Nephron progenitor cell (in vitro differentiated cells): ENCODE measurements around the gene AHCYL1.
"Not testable (repeated sequence)": the region's sequence is repeated elsewhere in the genome, so short reads cannot be mapped to it uniquely, and the experiment has no call there.

ENCODE experiments used
- DNase-seq: peaks from one replicate; pipeline ENCODE4 v3.0.0; 2021
- H3K27ac Mint-ChIP-seq: 2 replicates; pipeline ENCODE4 v1.8.0; 2021; ENCODE audit warnings: mild to moderate bottlenecking, moderate library complexity, mixed read lengths
- H3K27me3 Mint-ChIP-seq: 2 replicates; pipeline ENCODE4 v1.8.0; 2021; ENCODE audit warnings: mild to moderate bottlenecking, low read depth, mixed read lengths; ENCODE audit not compliant: poor library complexity
- H3K36me3 Mint-ChIP-seq: 2 replicates; pipeline ENCODE4 v1.8.0; 2021; ENCODE audit warnings: low read depth, mixed read lengths
- H3K4me1 Mint-ChIP-seq: 2 replicates; pipeline ENCODE4 v1.8.0; 2021; ENCODE audit warnings: mixed read lengths
- H3K4me3 Mint-ChIP-seq: 2 replicates; pipeline ENCODE4 v1.8.0; 2021; ENCODE audit warnings: mild to moderate bottlenecking, moderate library complexity, mixed read lengths
- H3K9me3 Mint-ChIP-seq: 2 replicates; pipeline ENCODE4 v1.8.0; 2021; ENCODE audit warnings: mild to moderate bottlenecking, moderate library complexity, mixed read lengths
- TF ChIP-seq, protein P1 (sequence below): fragments of 200-600 bp; sonication (generic); IDR thresholded peaks from 2 replicates; pipeline ENCODE4 v1.5.0; 2021; ENCODE audit warnings: antibody characterized with exemption

The AHCYL1 gene

DNA sequence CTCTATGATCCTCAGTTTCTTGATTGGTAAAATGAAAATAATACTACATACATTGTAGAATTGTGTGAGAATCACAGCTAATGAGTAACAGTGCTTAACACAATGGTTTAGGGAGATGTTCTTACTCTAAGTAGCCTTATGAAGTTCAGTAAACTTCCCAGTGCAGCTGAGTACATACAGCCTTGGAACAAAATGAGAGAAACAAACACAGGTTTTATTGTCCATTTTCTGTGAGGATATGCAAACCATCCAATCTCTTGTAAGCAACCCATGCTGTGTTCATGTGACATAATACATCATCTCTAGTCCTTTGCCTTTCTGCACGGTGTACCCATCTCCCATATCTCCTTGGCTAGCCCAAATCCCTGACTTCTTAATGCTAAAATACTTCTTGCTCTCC, 35.2 kb downstream of the AHCYL1 start:
- TF ChIP-seq, protein P1, sequence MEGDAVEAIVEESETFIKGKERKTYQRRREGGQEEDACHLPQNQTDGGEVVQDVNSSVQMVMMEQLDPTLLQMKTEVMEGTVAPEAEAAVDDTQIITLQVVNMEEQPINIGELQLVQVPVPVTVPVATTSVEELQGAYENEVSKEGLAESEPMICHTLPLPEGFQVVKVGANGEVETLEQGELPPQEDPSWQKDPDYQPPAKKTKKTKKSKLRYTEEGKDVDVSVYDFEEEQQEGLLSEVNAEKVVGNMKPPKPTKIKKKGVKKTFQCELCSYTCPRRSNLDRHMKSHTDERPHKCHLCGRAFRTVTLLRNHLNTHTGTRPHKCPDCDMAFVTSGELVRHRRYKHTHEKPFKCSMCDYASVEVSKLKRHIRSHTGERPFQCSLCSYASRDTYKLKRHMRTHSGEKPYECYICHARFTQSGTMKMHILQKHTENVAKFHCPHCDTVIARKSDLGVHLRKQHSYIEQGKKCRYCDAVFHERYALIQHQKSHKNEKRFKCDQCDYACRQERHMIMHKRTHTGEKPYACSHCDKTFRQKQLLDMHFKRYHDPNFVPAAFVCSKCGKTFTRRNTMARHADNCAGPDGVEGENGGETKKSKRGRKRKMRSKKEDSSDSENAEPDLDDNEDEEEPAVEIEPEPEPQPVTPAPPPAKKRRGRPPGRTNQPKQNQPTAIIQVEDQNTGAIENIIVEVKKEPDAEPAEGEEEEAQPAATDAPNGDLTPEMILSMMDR, result no peak
- Mint-ChIP-seq H3K27ac (no peak overlapping the region), H3K27me3 (peaks cover 3% of the 10 kb centered on the region), H3K4me1 (no peaks in the 10 kb centered on the region), H3K9me3 (no peaks in the 10 kb centered on the region), H3K36me3 (peaks cover 96% of the 10 kb centered on the region), H3K4me3 (no peak overlapping the region)
- DNase-seq, result no peak

DNA sequence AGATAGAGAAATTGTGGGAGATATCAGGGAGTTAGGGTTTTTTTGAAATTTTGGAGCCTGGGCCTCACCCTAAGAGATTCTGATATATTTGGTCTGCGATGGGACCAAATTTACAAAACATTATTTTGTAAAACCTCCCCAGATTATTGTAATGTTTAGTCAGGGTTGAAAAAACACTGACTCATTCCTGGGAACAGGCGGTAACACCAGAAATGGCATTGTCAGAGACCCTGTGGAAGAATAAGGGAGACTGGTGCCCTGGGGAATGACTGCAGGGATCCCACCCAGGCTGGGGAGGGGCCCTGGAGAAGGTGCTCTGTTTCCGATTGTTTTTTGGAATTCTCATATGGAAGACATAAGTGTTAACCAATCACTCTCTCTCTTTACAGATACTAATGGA, 36.7 kb downstream of the AHCYL1 start:
- DNase-seq, result no peak
- Mint-ChIP-seq H3K27ac (no peak overlapping the region), H3K36me3 (peaks cover 86% of the 10 kb centered on the region), H3K4me3 (no peak overlapping the region), H3K4me1 (no peaks in the 10 kb centered on the region), H3K27me3 (peaks cover 3% of the 10 kb centered on the region), H3K9me3 (no peaks in the 10 kb centered on the region)
- TF ChIP-seq, protein P1, result no peak

DNA sequence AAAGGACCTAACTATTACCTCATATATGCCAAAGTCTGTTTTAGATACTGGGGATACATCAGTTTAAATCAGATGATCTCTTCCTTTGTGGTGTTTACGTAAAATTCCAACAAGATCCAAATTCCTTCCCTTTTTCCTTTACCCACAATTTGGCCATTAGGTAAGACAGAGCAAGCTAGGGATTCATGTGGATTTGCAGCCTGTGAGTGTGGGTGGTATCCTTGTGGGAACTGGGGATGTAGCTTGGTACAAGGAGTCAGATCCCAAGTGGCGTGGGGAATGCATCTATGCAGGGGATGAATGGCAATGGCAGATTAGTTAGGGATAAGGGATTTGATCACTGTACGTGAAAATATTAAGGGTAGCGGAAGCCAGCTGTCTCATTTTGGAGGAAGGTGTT, 40.0 kb downstream of the AHCYL1 start:
- Mint-ChIP-seq H3K36me3 (peaks cover 53% of the 10 kb centered on the region), H3K27me3 (no peaks in the 10 kb centered on the region), H3K27ac (peak overlapping the region; percentile 0), H3K4me1 (peaks cover 2% of the 10 kb centered on the region), H3K9me3 (no peaks in the 10 kb centered on the region), H3K4me3 (no peak overlapping the region)
- no peak for DNase-seq
- TF ChIP-seq, protein P1, result no peak

DNA sequence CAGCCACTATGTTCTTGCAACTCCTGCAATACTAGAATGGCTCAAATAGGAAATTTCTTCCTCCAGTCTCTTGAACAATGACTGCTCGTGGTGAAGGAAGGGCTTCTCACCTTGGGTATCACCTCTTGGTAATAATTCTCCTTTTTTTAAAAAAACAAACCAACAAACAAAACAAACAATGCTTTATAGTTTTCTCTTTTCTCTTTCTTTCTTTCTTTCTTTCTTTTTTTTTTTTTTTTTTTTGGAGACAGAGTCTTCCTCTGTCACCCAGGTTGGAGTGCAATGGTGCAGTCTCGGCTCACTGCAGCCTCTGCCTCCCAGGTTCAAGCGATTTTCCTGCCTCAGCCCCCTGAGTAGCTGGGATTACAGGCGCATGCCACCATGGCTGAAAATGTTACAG, 46.1 kb downstream of the AHCYL1 start:
- H3K36me3 Mint-ChIP-seq, H3K4me3 Mint-ChIP-seq, DNase-seq, H3K9me3 Mint-ChIP-seq, H3K27me3 Mint-ChIP-seq: not testable (repeated sequence)
- Mint-ChIP-seq H3K27ac (peak overlapping the region; percentile 25), H3K4me1 (peaks cover 50% of the 10 kb centered on the region)

DNA sequence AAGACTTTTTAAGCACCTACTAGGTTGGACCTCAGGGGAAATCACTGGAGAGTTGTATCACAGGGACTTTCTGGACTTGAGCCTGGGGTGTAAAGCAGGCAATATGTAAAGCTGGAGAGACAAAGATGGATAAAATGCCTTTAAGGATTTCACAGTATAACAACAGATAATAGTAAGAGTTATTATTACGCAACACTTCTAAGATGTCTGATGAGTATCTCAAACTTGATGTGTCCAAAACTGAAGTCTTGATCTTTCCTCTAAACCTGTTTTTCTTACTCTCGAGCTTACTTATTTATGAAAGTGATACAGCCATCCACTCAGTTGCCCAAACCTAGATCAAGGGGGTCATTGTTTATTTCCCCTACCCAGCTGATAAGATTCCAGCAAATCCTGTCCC, 47.8 kb downstream of the AHCYL1 start:
- H3K36me3 Mint-ChIP-seq, result no peaks in the 10 kb centered on the region
- no peaks in the 10 kb centered on the region for H3K27me3 Mint-ChIP-seq
- no peak overlapping the region for H3K27ac Mint-ChIP-seq
- DNase-seq, result no peak
- no peaks in the 10 kb centered on the region for H3K9me3 Mint-ChIP-seq
- peaks cover 66% of the 10 kb centered on the region for H3K4me1 Mint-ChIP-seq
- no peak overlapping the region for H3K4me3 Mint-ChIP-seq
- TF ChIP-seq, protein P1, result no peak

DNA sequence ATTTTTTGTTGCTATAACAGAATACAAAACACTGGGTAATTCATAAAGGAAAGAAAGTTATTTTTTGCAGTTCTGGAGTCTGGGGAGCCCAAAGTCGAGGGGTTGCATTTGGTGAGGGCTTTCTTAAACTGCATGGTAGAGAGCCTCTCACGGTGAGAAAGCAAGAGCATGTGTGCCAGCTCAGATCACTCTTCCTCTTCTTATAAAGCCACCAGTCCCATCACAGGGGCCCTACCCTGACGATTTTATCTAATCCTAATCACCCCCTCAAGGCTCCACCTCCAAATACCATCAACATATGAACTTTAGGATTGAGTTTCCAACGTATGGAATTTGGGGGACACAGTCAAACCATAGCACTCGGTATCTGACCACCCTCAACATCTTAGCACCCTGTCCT, 48.9 kb downstream of the AHCYL1 start:
- H3K9me3 Mint-ChIP-seq, result no peaks in the 10 kb centered on the region
- H3K36me3 Mint-ChIP-seq, result peaks cover 5% of the 10 kb centered on the region
- DNase-seq, result no peak
- no peak overlapping the region for H3K27ac Mint-ChIP-seq
- no peaks in the 10 kb centered on the region for H3K27me3 Mint-ChIP-seq
- H3K4me3 Mint-ChIP-seq, result no peak overlapping the region
- peaks cover 67% of the 10 kb centered on the region for H3K4me1 Mint-ChIP-seq
- TF ChIP-seq, protein P1, result no peak
